A673 (cell line): Measurements from ENCODE around the gene KERA. TPM values are rescaled to one million over a fixed set of nuclear protein-coding genes. Genes with fewer than 3 reads are reported as not detected.

Source experiments
- BruUV-seq: library from RNA; stranded (reverse); fragments of 400-500 nt; replicated peaks from 2 replicates; lab custom pipeline; 2021; lab: Mats Ljungman, UMichigan
- CTCF ChIA-PET: fragments of 300-600 bp; sonication (Branson Sonifier 250); formaldehyde crosslinking; loops from one replicate; lab custom pipeline; 2022; ENCODE audit warnings: antibody characterized with exemption; lab: Charles Lee
- POLR2A ChIA-PET: fragments of 300-600 bp; sonication (Branson Sonifier 250); formaldehyde crosslinking; loops from one replicate; lab custom pipeline; 2022; ENCODE audit warnings: antibody characterized with exemption; ENCODE audit not compliant: low non-redundant PET; lab: Charles Lee
- DNase-seq: peaks from one replicate; pipeline ENCODE4 v3.0.0-alpha.2; 2015; ENCODE audit warnings: low spot score
- H3K27ac ChIP-seq: fragments of 200-600 bp; sonication (generic); 2 replicates; pipeline ENCODE4 v1.5.1; 2016; ENCODE audit warnings: mixed run types, low read depth, mild to moderate bottlenecking, mixed read lengths, antibody characterized with exemption, low read length; ENCODE audit not compliant: poor library complexity, severe bottlenecking
- H3K27me3 ChIP-seq: fragments of 200-600 bp; sonication (generic); replicated peaks from 2 replicates; pipeline ENCODE4 v1.6.1; 2017; ENCODE audit warnings: mixed run types, low read depth, mild to moderate bottlenecking, mixed read lengths, antibody characterized with exemption, low read length; ENCODE audit not compliant: insufficient read depth, poor library complexity
- H3K36me3 ChIP-seq: fragments of 200-600 bp; sonication (generic); 2 replicates; pipeline ENCODE4 v1.6.1; 2016; ENCODE audit warnings: mixed run types, mild to moderate bottlenecking, mixed read lengths, antibody characterized with exemption, low read length; ENCODE audit not compliant: insufficient read depth, poor library complexity, severe bottlenecking
- H3K4me1 ChIP-seq: fragments of 200-600 bp; sonication (generic); 2 replicates; pipeline ENCODE4 v1.6.1; 2017; ENCODE audit warnings: mixed run types, mild to moderate bottlenecking, mixed read lengths, antibody characterized with exemption, low read length; ENCODE audit not compliant: insufficient read depth, poor library complexity, severe bottlenecking
- H3K4me3 ChIP-seq: fragments of 200-600 bp; sonication (generic); 2 replicates; pipeline ENCODE4 v1.5.1; 2016; ENCODE audit warnings: low read depth, mixed run types, mild to moderate bottlenecking, mixed read lengths, low read length; ENCODE audit not compliant: poor library complexity, severe bottlenecking
- H3K9me3 ChIP-seq: fragments of 200-600 bp; sonication (generic); 2 replicates; pipeline ENCODE4 v1.6.1; 2016; ENCODE audit warnings: mixed run types, low read depth, mild to moderate bottlenecking, mixed read lengths, antibody characterized with exemption, low read length; ENCODE audit not compliant: poor library complexity, severe bottlenecking
- EZH2 ChIP-seq: fragments of 200-600 bp; sonication (generic); IDR thresholded peaks from 2 replicates; pipeline ENCODE4 v1.6.1; 2017; ENCODE audit warnings: borderline replicate concordance, low read depth, mild to moderate bottlenecking, mixed read lengths, antibody characterized with exemption, low read length; ENCODE audit not compliant: poor library complexity, severe bottlenecking
- intact Hi-C: fragments of 100-400 bp; cut with micrococcal nuclease; formaldehyde crosslinking; loops from one replicate; pipeline ENCODE4 v1.10.0; 2022; ENCODE audit not compliant: unreplicated experiment
- total RNA-seq: library from RNA; stranded (reverse); gene quantifications from 2 replicates; pipeline ENCODE4 v1.2.3, GENCODE V29; 2021
- TF ChIP-seq, protein P1 (sequence below): fragments of 300-800, 200-600 bp; sonication (generic); conservative IDR thresholded peaks from 2 replicates; pipeline ENCODE4 v1.5.1; 2017; ENCODE audit warnings: low read depth, mild to moderate bottlenecking, antibody characterized with exemption, low read length, moderate library complexity, mixed read lengths

KERA gene
- total RNA-seq, 1 experiment from 2014 or later = not detected

DNA sequence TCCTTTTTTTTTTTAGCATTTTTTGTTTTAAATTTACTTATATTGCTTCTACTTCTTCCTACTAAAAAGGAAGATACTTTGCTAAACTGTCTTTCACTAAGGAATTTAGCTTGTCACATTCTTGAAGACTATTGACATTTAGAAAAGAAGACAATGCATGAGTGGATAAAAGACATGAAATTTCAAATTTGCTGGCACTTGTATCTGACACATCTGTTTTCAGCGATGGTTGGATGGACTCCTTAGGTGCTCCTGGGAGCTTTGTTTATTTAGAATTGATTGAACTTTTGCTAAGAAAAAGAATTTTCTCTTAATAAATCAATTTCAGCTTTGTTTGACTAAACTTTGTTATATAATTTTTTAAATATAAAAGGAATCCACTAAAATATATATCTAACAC is 3.3 kb upstream of the KERA start:
- no peaks in the 10 kb centered on the region for H3K36me3 ChIP-seq
- ChIA-PET CTCF (no interaction called here), POLR2A (interaction anchor here (0.7 kb wide), 1 partner anchor 124 kb away, joined by 3 read pairs; no protein-coding TSS in a partner anchor)
- H3K9me3 ChIP-seq = no peaks in the 10 kb centered on the region
- BruUV-seq = no TSS peak
- no peak for TF ChIP-seq EZH2
- TF ChIP-seq, protein P1, sequence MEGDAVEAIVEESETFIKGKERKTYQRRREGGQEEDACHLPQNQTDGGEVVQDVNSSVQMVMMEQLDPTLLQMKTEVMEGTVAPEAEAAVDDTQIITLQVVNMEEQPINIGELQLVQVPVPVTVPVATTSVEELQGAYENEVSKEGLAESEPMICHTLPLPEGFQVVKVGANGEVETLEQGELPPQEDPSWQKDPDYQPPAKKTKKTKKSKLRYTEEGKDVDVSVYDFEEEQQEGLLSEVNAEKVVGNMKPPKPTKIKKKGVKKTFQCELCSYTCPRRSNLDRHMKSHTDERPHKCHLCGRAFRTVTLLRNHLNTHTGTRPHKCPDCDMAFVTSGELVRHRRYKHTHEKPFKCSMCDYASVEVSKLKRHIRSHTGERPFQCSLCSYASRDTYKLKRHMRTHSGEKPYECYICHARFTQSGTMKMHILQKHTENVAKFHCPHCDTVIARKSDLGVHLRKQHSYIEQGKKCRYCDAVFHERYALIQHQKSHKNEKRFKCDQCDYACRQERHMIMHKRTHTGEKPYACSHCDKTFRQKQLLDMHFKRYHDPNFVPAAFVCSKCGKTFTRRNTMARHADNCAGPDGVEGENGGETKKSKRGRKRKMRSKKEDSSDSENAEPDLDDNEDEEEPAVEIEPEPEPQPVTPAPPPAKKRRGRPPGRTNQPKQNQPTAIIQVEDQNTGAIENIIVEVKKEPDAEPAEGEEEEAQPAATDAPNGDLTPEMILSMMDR = no peak
- no peaks in the 10 kb centered on the region for H3K27me3 ChIP-seq
- no peak overlapping the region for H3K4me3 ChIP-seq
- intact Hi-C loops = no loop called here
- no peak overlapping the region for H3K27ac ChIP-seq
- no peaks in the 10 kb centered on the region for H3K4me1 ChIP-seq
- DNase-seq = no peak

DNA sequence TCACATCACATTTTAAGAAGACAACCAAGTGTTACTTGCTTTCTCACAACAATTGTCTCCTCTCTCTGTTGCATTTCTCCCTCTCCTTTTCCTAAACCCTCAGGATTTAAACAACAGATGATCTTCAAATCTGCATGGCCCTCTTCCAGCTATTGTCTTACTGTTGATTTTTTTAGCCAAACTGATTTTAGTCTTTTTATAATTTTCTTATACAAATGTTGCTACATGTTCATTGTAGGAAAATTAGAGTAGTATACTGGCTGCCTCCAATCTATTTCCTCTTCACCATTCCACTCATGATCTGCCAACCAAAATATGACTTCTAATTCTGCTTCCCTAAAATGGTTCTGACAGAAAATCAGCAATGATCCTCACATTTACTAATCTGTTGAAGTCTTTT is 1.4 kb upstream of the KERA start:
- TF ChIP-seq EZH2 = no peak
- TF ChIP-seq, protein P1 = no peak
- Histone ChIP-seq H3K27ac (no peak overlapping the region), H3K4me3 (no peak overlapping the region), H3K27me3 (no peaks in the 10 kb centered on the region), H3K9me3 (no peaks in the 10 kb centered on the region), H3K4me1 (no peaks in the 10 kb centered on the region), H3K36me3 (no peaks in the 10 kb centered on the region)
- ChIA-PET POLR2A (no interaction called here), CTCF (no interaction called here)
- no TSS peak for BruUV-seq
- no peak for DNase-seq
- intact Hi-C loops = no loop called here

DNA sequence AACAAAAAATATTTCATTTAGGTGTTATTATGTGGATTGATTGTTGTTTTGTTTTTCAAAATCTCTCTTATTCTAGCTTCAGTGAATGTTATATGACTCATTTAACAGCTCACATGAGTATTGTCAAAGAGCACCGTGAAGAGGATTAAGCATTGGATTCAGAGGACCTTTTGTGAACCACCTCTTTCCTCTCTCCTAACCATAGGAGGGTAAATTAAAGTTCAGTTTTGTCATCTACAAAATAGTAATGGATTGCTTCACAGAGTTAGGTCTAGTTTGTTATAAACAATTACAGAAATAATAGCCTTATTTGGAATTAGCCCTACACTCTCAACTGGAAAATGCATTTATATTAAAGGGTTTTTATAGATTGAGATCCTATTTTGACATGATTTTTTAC is 962 bp upstream of the KERA start:
- ChIA-PET POLR2A (no interaction called here), CTCF (no interaction called here)
- Histone ChIP-seq H3K4me1 (no peaks in the 10 kb centered on the region), H3K9me3 (no peaks in the 10 kb centered on the region), H3K27ac (no peak overlapping the region), H3K4me3 (no peak overlapping the region), H3K36me3 (no peaks in the 10 kb centered on the region), H3K27me3 (no peaks in the 10 kb centered on the region)
- TF ChIP-seq, protein P1 = no peak
- TF ChIP-seq EZH2 = no peak
- no TSS peak for BruUV-seq
- intact Hi-C loops = no loop called here
- DNase-seq = no peak
